RPMI7951 (cell line): ENCODE measurements around the gene CCN2. TPM values are rescaled to one million over a fixed set of nuclear protein-coding genes. Genes with fewer than 3 reads are reported as not detected.
A peak's percentile ranks its signal among the peaks of the same experiment; 100 is the strongest.
"Not testable (repeated sequence)": the region's sequence is repeated elsewhere in the genome, so short reads cannot be mapped to it uniquely, and the experiment has no call there.

Experiments
- DNase-seq: peaks from one replicate; pipeline ENCODE4 v3.0.0-alpha.2; 2012; ENCODE audit warnings: low read depth
- total RNA-seq: library from RNA; depleted of rRNA; stranded (reverse); fragments of >200 nt; shearing (Covaris generic); gene quantifications from 2 replicates; pipeline ENCODE4 v1.2.3, GENCODE V29; 2014; rRNA removed

Gene CCN2
- total RNA-seq, 1 experiment from 2014 or later: 30.0 TPM

DNA sequence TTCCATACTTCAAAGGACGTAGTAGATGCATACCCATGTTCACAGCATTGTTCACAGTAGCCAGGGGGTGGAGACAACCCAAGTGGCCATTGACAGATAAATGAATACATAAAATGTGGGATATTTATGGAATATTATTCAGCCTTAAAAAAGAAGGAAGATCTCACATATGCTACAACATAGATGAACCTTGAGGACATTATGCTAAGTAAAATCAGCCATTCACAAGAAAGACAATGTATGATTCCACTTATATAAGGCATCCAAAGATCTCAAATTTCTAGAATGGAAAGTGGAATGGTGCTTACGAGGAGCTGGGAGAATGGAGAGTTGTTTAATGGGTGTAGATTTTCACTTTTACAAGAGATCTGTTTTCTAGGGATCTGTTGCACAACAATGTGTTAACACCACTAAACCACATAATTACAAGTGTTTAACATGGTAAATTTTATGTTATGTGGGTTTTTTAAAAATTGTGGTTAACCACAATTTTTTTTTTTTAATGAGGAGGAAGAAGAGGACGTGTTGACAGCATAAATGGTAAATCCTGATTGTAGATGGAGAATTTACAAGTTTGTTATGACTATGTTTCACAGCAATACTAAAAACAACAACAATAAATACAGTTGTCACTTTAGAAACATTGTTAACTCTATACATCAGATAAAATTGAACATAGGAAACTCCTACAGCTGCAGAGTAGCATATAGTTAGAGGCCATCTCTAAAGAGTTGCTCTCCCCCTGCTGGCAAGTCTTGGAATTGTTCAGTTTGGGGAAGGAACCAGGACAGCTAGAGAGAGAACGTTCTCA is 41.6 kb downstream of the CCN2 start:
- DNase-seq: peak; percentile 72

GRCh38 chr6:131908787-131909186 is 42.4 kb downstream of the CCN2 start:
- DNase-seq: not testable (repeated sequence)

DNA sequence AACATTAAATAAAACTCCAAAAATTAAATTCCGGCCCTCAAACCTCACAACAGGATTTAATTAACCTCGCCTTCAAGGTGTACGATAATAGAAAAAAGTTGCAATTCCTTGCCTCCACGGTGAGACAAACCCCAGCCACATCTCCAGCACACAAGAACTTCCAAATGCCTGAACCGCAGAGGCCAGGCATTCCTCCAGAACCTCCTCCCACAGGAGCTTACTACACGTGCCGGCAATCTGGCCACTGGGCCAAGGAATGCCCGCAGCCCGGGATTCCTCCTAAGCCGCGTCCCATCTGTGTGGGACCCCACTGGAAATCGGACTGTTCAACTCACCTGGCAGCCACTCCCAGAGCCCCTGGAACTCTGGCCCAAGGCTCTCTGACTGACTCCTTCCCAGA is 47.4 kb downstream of the CCN2 start:
- DNase-seq: peak; percentile 59

- DNase-seq: not testable (repeated sequence)
These were observed 49.8 kb downstream of the CCN2 start for GRCh38 chr6:131901326-131901873.

DNA sequence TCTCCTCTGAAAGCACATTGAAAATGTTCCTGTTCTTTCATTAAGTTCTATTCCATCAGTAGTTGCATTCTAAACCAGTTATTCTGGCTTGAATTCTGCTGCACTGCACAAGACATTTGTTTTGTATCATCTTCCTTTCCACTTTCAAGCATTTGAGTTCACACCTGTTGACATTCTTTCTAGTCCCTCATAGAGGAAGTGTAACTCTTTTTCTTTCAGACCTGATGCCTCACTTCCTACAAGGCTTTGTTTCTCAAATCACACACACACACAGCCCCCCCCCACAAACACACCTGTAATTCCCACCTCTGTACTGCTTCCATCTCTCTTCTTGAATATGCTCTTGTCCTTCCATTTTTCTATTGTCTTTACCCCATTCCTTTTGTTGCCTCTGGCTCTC is 50.9 kb downstream of the CCN2 start:
- no peak for DNase-seq

- DNase-seq: no peak
These were observed 52.5 kb downstream of the CCN2 start for GRCh38 chr6:131898718-131899117.

Other genes starting within 250 kb of the CCN2 start
- gene OR2A4, start 250.0 kb downstream of the CCN2 start, total RNA-seq: not detected in 2 replicates
- not detected in 2 replicates for gene CTAGE9, start 240.4 kb downstream of the CCN2 start, total RNA-seq
- gene ENPP1, start 143.4 kb downstream of the CCN2 start, total RNA-seq: 30.0 and 34.0 TPM in 2 replicates